ENCODE measurements around the gene RTEL1. TPM values are rescaled to one million over a fixed set of nuclear protein-coding genes. Genes with fewer than 3 reads are reported as not detected.

Gene RTEL1
- total and polyA plus RNA-seq, 9 of the 15 experiments (the other 6 are each of a cell fraction or from before 2014, with no cell fraction given), result 0.36 to 61.0 (median 17.9) TPM

GRCh38 chr20:63627129-63627750 is 30.9 kb upstream of the RTEL1 start (continued):
- TF ChIP-seq, protein P1, sequence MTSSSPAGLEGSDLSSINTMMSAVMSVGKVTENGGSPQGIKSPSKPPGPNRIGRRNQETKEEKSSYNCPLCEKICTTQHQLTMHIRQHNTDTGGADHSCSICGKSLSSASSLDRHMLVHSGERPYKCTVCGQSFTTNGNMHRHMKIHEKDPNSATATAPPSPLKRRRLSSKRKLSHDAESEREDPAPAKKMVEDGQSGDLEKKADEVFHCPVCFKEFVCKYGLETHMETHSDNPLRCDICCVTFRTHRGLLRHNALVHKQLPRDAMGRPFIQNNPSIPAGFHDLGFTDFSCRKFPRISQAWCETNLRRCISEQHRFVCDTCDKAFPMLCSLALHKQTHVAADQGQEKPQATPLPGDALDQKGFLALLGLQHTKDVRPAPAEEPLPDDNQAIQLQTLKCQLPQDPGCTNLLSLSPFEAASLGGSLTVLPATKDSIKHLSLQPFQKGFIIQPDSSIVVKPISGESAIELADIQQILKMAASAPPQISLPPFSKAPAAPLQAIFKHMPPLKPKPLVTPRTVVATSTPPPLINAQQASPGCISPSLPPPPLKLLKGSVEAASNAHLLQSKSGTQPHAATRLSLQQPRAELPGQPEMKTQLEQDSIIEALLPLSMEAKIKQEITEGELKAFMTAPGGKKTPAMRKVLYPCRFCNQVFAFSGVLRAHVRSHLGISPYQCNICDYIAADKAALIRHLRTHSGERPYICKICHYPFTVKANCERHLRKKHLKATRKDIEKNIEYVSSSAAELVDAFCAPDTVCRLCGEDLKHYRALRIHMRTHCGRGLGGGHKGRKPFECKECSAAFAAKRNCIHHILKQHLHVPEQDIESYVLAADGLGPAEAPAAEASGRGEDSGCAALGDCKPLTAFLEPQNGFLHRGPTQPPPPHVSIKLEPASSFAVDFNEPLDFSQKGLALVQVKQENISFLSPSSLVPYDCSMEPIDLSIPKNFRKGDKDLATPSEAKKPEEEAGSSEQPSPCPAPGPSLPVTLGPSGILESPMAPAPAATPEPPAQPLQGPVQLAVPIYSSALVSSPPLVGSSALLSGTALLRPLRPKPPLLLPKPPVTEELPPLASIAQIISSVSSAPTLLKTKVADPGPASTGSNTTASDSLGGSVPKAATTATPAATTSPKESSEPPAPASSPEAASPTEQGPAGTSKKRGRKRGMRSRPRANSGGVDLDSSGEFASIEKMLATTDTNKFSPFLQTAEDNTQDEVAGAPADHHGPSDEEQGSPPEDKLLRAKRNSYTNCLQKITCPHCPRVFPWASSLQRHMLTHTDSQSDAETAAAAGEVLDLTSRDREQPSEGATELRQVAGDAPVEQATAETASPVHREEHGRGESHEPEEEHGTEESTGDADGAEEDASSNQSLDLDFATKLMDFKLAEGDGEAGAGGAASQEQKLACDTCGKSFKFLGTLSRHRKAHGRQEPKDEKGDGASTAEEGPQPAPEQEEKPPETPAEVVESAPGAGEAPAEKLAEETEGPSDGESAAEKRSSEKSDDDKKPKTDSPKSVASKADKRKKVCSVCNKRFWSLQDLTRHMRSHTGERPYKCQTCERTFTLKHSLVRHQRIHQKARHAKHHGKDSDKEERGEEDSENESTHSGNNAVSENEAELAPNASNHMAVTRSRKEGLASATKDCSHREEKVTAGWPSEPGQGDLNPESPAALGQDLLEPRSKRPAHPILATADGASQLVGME (CRISPR knock-in tag; IDR thresholded peaks at IDR 0.05), result 0 out of 2 replicates have a peak, but pooled peaks have one; percentile 23
- peak; percentile 56; the same call in 1 of the 2 replicates for TF ChIP-seq ETV5 (CRISPR knock-in tag; IDR thresholded peaks at IDR 0.05; ENCODE audit: low read depth)
- TF ChIP-seq, protein P2, sequence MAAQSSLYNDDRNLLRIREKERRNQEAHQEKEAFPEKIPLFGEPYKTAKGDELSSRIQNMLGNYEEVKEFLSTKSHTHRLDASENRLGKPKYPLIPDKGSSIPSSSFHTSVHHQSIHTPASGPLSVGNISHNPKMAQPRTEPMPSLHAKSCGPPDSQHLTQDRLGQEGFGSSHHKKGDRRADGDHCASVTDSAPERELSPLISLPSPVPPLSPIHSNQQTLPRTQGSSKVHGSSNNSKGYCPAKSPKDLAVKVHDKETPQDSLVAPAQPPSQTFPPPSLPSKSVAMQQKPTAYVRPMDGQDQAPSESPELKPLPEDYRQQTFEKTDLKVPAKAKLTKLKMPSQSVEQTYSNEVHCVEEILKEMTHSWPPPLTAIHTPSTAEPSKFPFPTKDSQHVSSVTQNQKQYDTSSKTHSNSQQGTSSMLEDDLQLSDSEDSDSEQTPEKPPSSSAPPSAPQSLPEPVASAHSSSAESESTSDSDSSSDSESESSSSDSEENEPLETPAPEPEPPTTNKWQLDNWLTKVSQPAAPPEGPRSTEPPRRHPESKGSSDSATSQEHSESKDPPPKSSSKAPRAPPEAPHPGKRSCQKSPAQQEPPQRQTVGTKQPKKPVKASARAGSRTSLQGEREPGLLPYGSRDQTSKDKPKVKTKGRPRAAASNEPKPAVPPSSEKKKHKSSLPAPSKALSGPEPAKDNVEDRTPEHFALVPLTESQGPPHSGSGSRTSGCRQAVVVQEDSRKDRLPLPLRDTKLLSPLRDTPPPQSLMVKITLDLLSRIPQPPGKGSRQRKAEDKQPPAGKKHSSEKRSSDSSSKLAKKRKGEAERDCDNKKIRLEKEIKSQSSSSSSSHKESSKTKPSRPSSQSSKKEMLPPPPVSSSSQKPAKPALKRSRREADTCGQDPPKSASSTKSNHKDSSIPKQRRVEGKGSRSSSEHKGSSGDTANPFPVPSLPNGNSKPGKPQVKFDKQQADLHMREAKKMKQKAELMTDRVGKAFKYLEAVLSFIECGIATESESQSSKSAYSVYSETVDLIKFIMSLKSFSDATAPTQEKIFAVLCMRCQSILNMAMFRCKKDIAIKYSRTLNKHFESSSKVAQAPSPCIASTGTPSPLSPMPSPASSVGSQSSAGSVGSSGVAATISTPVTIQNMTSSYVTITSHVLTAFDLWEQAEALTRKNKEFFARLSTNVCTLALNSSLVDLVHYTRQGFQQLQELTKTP (IDR thresholded peaks at IDR 0.05; ENCODE audit: low read depth in 1 of 2, partially characterized antibody in 2 of 2), result peak in 1 of 2 experiments; percentile 58
- TF ChIP-seq RB1 (IDR thresholded peaks at IDR 0.05; ENCODE audit: low read depth), result peak; percentile 84
- TF ChIP-seq IRF1 (CRISPR knock-in tag; IDR thresholded peaks at IDR 0.05; ENCODE audit: borderline replicate concordance), result no peak
- 0 out of 2 replicates have a peak, but pooled peaks have one; percentile 16 for TF ChIP-seq FOXK1 (CRISPR knock-in tag; IDR thresholded peaks at IDR 0.05; ENCODE audit: borderline replicate concordance)
- peak; percentile 87; the same call in 1 of the 2 replicates for TF ChIP-seq TARDBP (IDR thresholded peaks at IDR 0.05)
- 0 out of 2 replicates have a peak, but pooled peaks have one; percentile 23 for TF ChIP-seq ZNF197 (CRISPR knock-in tag; IDR thresholded peaks at IDR 0.05; ENCODE audit: low read depth)
- TF ChIP-seq NCOA2 (IDR thresholded peaks at IDR 0.05; ENCODE audit: partially characterized antibody in 2 of 2), result peak in 1 of 2 experiments; percentile 39
- TF ChIP-seq KDM5B (IDR thresholded peaks at IDR 0.05; ENCODE audit: insufficient replicate concordance, low read depth, low read length), result peak; percentile 63
- peak; percentile 26; the same call in 1 of the 2 replicates for TF ChIP-seq GABPB2 (CRISPR knock-in tag; conservative IDR thresholded peaks at IDR 0.05)
- TF ChIP-seq HDAC1 (IDR thresholded peaks at IDR 0.05), result peak in 1 of 2 experiments; percentile 88; a peak in 2 of 4 replicates
- peak; percentile 33 for TF ChIP-seq RBBP5 (IDR thresholded peaks at IDR 0.05; ENCODE audit: borderline replicate concordance, insufficient read depth, low read length, poor library complexity, severe bottlenecking)
